Amniotic stem cell (primary cell): Measurements from ENCODE around the gene MVB12B.

Experiments
- DNase-seq: peaks from one replicate; lab custom pipeline; 2025; lab: John Stamatoyannopoulos, UW

The MVB12B gene

DNA sequence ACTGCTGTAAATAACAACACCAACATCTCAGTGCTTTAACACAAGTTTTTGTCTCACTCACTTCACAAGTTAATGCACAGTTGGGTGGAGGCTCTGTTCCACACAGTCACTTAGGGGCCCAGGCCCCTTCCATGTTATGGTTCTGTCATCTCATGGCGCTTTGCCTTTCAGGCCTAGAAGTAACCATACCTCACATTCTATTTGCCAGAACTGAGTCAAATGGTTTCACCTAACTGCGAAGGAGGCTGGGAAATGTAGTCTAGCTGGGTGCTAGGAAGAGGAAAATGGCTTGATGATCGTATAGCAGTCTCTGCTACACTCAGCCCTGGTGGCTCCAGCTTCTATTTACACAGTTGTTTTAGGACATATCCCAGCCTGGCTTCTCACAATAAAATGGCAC is 23.1 kb upstream of the MVB12B start:
- DNase-seq: no peak

DNA sequence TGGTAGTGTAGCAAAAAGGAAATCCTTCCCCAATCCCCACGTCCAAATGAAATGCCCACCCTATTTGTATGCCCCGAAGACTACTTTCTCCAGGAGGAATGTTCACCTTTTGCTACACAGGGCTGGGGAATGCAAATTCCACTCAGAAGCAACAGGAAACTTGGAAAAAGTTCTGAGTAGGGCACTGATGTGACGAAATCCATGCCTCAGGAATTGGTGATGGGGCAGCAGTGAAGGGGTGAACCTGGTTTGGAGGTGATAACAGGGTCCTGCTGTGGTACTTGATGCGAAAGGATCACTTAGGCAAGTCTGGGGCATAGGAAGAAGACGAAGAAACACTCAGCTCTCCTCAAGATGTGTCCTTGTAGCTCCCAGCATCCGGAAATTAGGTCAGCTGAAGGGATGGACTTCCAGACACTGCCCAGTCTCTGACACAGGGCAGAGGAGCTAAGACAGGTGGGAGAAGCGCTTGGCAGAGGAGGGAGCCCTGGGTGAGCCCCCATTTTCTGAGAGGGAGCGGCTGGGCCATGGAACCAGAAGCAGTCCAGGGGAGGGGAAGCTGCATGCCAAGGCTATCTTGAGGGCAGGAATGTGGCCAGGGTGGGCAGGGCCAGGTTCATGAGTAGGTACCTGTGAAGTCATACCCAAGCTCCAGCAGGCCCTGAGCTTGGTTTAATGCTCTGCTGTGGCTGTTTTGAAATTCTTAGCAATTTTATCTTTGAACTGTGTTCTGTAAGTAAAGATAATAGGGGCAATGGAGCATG is 22.2 kb upstream of the MVB12B start:
- DNase-seq: no peak

DNA sequence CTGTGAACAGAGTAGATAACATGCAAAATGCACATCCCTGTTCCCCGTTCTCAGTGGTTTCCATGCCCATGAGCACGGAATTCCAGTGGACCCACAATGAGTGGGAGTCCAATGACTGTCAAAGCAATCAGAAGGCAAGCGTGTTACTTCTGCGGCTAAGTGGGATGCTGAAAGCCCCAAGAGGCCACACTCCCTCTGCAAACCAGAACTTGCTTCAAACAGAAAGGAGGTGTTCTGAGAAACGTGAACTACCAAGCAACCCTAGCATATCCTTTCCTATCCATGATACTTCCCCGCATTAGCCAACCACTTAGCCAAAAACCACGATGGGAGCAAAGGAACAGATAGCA is 21.7 kb upstream of the MVB12B start:
- DNase-seq: no peak

DNA sequence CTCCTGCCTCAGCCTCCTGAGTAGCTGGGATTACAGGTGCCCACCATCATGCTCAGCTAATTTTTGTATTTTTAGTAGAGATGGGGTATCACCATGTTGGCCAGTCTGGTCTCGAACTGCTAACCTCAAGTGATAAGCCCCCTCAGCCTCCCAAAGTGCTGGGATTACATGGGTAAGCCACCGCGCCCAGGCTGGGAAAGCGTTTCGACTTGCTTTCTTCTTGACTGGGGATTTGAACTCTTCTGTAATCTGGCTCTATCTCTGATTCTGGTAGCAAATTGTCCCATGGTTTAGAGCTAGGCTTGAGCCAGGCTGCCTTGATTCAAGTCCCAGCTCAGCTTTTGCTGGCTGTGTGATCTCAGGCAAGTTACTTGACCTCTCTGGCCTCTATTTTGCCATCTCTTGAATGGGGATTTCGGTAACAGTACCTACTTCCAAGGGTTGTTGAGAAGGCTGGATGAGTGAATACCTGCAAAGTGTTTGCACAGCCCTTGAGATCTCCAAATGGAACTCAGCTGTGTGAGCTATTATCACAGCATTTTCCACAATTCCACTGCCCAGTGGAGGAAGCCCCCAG is 20.5 kb upstream of the MVB12B start:
- no peak for DNase-seq

DNA sequence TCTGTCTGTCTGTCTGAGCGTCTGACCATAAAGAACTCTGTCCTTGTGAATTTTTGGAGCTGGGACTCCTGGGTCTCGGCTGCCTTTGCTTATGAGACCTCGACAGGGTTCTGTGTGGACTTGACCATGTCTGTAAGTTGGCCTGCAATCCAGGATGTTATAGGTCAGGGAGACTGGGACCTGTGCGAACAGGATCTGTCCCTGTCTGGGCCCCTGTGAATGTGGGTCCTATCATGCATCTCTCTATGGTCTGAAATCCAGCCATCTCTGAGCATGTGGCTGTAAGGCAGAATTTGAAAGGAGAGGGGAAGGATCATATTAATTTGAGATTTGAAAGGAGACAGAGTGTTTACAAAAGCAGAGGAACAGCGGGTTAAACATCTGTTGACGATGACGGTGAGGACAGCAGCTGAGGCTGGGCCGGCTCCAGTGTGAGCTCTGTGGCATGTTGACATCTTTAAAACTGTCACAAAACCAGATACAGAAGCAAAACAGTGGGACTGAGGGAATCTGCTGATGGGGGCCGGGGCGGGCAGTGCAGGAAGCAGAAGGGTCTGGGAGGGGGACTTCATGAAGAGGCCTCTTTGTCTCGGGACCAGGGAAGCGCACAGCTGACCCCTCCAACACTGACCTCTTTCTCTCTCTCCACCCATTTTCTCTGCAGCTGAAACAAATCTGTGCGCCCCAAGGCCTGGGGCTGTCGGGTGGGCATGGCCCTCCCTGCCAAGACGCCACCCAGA is 19.1 kb upstream of the MVB12B start:
- DNase-seq: no peak

DNA sequence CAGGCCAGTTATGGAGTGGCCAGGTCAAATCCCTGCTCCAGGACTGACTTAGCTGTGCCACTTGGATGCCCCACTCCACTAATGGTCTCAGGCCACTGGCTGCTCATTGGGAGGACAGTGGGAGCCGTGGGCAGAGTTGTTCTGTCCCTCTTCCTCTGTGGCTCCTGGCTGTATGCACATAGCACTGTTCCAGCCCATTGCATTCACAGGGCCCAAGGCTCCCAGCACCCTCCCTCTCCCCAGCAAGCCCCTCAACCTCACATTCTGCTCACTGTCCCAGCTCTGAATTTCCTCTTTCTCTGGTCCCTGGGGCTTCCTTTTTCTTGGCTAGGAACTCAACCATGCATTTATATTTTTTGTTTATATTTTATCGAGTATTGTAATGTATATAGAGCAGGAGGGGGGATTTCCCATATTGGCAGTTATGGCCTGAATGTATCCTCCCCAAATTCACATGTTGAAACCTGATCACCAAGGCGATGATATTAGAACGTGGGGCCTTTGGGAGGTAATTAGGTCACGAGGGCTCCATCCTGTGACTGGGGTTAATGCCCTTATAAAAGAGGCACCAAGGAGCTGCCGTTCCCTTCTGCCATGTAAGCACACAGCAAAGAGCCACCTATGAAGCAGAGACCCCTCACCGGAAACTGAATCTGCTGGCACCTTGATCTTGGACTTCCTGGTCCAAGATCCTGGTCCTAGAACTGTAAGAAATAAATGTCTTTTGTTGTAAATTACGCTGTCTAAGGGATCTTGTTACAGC is 17.0 kb upstream of the MVB12B start:
- no peak for DNase-seq

DNA sequence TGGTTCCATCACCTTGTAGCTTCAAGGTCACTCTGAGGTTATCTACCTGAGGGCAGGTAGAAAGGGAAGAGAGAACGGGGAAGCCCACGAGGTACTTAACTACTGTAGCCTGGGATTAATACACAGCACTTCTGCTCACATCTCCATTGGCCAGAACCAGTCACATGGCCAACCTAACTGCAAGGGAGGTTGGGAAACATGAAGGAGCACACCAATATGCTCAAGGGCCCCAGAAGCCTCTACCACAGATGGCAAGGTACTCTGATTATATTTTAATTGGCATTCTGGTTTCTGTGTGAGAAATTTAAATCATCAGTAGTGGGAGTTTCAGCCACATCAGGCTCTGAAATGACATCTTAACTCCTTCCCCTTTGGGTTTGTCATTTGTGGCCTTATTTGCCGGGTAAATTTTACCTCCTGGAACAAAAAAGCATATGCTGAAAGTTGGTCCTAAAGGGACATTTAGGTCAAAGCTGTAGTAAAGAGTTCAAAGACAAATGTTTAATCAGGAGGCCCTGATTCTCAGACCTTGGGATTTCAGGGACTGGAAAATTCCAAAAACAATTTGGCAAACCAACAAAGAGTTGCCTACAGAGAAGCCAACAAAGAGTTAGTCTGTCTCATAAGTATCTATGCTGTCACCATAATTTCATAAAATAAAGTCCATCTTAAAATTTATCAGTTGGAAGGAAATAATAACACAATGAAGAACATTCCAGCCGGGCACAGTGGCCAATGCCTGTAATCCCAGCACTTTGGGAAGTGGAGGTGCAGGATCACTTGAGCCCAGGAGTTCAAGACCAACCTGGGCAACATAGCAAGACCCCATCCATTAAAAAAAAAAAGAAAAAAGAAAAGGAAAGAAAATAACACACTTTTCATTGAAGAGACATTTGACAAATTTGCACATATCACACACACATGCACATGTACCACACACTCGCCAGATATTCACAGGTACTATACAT is 13.8 kb upstream of the MVB12B start:
- no peak for DNase-seq

DNA sequence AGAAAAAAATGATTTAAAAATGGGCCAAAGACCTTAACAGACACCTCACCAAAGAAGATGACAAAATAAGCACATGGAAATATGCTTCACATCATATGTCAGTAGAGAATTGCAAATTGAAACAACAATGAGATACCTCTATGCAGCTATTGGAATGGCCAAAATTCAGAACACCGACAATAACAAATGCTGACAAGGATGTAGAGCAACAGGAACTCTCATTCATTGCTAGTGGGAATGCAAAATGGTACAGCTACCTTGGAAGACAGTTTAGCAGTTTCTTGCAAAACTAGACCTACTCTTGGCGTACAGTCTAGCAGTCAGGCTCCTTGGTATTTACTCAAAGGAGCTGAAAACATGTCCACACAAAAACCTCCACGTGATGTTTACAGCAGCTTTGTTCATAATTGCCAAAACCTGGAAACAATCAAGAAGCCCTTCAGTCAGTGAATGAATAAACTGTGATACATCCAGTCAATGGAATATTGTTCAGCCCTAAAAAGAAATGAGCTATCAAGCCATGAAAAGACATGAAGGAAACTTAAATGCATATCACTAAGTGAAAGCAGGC is 10.5 kb upstream of the MVB12B start:
- DNase-seq: no peak

DNA sequence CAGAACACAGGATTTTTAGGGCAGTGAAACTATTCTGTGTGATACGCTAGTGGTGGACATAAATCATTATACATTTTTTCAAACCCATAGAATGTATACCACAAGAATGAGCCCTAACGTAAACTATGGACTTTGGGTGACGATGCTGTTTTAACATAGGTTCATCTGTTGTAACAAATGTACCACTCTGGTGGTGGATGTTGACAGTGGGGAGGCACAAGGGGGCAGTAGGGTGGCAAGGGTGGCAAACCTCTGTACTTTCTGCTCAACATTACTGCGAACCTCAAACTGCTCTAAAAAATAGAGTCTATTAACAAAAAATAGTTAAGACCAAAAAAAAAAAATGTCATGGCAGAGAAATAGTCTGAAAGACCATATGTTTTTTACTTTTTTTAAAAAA is 9.1 kb upstream of the MVB12B start:
- DNase-seq: no peak

DNA sequence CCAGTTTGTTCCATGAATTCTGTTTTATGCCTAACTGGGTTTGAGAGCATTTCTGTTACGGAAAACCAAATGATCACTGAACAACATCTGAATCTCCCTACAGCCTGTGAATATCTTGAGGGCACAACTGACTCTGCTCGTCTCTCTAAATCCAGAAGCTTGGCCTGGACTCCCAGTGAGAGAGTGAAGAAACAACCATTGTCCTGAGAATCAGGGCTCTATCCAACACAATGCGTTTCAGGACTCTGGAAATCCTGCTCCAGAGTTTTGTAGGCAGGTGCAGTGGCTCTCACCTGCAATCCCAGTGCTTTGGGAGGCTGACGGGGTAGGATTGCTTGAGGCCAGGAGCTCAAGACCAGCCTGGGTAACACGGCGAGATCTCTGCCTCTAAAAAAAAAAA is 7.8 kb upstream of the MVB12B start:
- DNase-seq: no peak

DNA sequence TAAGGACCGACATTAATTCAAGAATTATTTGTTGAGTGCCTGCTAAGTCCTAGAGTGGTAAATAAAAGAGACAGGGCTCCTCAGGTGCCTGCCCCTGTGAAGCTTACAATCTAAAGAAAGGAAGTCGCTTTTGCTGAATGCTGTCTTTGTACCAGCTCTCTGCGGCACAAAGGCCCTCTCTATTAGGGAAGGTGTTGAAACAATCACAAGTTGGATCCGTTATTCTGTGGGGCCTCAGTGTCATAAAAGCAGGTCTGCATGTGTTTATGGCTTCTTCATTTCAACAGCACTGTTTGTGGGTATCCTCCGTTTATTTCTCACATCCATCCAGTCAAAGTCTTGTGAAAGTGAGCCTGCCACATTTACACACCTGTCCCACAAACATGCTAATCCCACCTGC is 7.0 kb upstream of the MVB12B start:
- no peak for DNase-seq

DNA sequence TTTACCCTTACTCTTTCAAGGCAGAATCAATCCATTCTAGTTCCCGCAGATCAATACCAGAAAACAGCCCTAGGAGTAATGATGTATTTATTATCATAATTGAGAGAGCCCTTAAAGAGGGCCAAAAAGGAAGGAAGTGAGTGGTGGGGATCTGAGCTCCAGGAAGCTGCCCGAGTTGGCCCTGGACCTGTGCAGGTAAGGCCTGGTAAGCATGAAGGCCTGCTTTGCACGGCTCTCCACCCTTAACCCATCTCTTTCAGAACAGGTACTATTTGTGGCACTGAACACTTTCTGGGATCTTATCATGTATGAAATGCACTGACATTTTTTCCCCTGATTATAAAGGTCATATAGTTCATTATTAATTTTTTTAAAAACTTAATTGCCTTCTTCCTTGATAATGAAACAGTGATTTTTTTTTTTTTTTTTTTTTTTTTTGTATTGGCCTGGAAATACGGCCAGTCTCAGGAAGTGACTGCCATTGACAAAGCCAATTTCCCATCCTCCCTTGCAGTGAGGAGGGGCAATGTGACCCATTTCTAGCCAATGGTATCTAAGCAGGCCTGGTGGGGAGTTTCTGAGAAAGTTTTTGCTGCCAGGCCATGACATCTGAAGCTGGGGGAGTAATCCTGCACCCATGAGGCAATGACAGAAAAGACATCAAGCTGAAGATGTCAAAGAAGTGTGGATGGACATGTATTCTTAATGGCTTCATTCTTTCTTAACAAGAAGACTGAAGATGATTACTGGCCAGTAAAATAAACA is 6.3 kb upstream of the MVB12B start:
- DNase-seq: no peak

DNA sequence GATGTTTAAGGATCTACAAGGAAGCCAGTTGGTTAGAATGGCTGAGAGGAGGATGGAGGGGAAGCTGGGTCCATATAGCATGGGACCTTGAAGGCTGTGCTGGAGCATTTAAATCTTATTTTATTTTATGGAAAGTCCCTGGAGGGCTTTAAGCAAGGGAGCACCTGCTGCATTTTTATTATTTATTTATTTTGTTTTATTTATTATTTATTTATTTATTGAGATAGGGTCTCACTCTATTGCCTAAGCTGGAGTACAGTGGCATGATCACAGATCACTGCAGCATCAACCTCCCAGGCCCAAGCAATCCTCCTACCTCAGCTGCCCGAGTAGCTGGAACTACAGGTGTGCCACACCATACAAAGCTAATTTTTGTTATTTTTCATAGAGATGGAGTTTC is 4.9 kb upstream of the MVB12B start:
- DNase-seq: no peak

DNA sequence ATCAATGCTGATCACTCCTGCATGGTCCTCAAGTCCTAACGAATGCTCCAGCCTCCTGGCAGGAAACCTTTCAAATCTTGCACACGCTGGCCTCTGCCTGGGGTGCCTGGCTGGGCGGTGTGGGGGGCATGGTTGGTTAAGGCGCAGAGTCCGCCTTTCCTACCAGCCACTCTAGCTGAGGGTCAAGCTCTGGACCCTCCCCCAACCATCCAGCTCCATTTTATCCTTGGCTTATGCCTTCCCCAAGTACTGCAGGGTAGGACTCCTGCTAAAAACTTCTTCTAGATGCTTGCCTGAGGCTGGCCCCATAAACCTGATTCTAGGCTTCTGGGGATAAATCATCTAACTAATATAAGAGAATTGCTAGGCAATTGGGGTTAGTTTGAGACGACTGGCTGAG is 808 bp upstream of the MVB12B start:
- DNase-seq: no peak

DNA sequence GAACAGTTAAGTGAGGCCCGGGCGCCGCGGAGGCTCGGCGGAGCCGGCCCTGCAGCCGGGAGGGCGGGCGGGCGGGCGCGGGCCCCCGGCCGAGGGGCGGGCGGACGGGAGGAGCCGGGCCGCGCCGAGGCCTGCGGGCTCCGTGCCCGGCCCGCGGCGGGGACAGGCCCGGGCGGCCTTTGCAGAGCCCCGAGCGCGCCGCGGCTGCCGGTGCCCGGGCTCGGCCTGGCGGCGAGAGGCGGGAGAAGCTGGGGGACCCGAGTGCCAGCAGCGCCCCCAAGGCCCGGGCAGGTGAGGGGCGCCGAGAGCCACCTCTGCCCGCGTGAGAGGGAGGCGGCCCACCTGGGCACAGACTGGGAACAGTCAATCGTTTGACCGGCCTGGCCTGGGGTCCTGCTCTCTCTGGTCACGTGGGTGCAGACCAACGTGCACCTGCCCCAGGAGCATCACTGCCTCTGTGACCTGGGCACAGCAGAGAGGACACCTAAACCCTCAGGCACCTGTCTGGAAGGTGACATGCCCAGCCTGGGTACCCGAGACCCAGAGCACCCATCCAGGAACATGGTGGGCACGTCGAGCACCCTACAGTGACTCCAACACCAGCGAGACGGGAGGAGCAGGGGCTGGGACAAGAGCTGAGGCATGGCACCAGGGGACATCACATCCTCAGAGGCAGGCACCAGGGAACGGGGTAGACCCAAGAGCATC is 531 bp downstream of the MVB12B start:
- DNase-seq: no peak

DNA sequence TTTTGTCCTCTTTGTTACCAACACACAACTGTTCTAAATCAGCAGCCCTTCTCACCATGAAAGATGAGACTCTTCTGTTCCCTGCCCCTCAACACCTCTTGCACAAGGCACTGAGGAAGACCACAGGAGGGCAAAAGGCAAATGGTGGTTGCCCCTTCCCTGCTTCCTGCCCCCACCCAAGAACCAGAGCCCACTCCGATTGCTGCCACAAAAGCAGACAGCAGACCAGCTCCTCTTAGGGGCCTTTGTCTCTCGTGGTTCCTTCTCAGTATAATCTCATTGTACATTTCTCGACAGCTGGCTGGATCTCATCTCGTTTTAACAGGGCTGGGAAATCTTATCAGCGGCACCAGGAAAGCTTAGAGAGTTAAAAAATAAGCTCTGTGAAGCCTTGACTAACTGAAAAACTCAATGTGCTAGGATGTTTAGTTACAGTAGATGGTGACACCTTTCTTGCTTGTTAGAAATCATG is 1.1 kb downstream of the MVB12B start:
- DNase-seq: no peak

DNA sequence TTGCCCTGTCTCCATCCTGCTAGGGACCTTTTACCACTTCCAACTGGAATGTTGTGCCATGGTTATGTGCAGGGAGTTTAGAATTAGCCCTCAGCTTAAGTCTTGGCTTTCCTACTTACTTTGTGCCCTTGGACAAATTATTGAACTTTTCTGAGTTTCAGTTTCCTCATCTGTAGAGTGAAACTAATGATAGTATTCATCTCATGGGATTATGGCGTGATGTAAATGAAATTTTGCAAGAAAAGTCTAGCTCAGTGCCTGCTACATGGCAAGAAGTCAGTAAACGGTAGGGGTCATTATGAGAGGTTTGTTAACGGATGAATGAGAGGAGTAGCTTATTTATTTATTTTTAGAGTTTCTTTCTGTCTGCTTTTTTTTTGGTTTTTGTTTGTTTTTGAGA is 1.8 kb downstream of the MVB12B start:
- no peak for DNase-seq

DNA sequence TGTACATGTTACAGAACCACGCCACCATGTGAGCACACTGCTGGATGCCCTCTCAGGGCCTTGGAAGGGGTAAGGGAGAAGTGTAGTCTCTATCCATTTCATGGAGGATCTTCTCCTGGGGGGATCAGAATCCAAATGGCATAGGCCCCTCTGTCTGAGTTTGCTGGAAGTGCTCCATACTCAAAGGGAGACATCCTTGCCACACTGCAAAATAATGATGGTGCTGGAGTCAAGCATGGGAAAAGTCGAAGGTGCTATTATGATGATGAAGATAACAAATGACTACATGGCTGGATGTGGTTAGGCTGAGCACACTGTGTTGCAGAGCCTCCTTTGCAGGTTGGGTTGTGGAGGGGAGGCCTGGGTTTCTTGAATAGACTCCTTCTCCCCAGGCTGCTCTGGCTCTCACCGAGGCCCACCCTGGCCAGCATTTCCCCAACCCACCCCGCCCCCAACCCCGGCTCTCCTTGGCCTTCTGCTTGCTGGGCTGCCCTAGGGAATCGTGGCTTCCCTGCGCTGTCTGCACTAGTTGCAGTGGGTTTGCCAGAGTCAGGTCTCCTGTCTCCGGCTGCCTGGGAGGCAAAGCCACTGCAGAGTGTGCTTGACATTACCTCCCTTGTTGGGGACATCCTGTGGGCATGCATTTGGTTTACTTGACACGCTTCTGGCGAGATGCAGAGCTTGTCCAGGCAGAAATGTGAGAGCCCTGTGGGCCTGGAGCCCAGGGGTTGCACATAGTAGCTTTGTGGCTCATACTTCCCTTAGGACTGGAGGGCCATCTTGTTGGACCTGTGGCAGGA is 3.0 kb downstream of the MVB12B start:
- DNase-seq: no peak

DNA sequence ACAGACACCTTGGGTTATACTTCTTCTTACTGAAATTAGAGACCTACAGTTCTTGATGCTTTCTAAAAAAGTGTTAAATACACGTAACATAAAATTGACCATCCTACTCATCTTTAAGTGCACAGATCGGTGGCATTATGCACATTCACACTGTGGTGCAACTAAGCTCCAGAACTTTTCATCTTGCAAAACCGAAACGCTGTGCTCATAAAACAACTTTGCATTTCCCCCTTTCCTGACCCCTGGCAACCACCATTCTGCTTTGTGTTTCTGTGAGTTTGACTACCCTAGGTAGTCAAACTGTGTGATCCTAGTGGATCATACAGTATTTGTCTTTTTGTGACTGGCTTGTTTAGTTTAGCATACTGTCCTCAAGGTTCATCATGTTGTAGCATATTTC is 3.9 kb downstream of the MVB12B start:
- DNase-seq: no peak
